Measurements from ENCODE around the gene ASIC1. TPM values are rescaled to one million over a fixed set of nuclear protein-coding genes. Genes with fewer than 3 reads are reported as not detected.

ASIC1 gene
- total and polyA plus RNA-seq, 2 of the 13 experiments (the other 11 are each of a cell fraction or from before 2014, with no cell fraction given) = 0.44 to 1.5 TPM

DNA sequence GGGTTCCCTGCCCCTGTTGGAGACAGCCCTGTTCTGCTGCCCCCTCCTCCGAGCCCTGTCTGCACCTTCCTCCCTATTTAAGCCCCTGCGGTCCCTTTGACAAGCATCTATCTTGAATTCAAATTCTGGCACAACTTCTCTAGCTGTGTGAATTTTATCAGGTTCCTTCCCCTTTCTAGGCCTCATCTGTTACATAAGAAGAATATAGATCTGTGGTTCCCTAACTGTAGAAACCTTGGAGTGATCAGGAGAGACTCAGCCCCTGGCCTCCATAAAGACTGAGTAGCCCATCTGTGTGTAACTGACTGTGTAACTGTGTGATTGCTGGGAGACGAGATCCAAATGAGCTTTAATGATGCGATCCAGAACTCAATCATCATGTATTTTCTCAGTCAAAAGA is 19.1 kb upstream of the ASIC1 start:
- Histone ChIP-seq H3K9ac (ENCODE audit: insufficient read depth, low read depth, low read length) (no peak overlapping the region), H3K36me3 (replicated peaks in 1 of 2; ENCODE audit: control insufficient read depth in 1 of 2, insufficient read depth in 2 of 2, low read length in 2 of 2) (no peaks in the 10 kb centered on the region), H4K20me1 (ENCODE audit: insufficient read depth, low read length) (no peaks in the 10 kb centered on the region), H3K4me2 (ENCODE audit: low read depth, low read length) (no peak overlapping the region), H3K27me3 (ENCODE audit: control insufficient read depth in 1 of 2, insufficient read depth in 2 of 2, low read length in 2 of 2) (peaks cover 4 to 16% of the 10 kb centered on the region in 2 experiments; a peak in 3 of 5 replicates), H2AFZ (ENCODE audit: low read length) (no peak overlapping the region), H3K79me2 (ENCODE audit: insufficient read depth, low read length) (no peaks in the 10 kb centered on the region), H3K27ac (ENCODE audit: extremely low read length, insufficient read depth, low read length) (no peak overlapping the region), H3K9me3 (ENCODE audit: low read length) (no peaks in the 10 kb centered on the region), H3K4me3 (replicated peaks in 1 of 3; ENCODE audit: insufficient read depth in 1 of 3, low read depth in 2 of 3, low read length in 3 of 3) (no peak overlapping the region), H3K4me1 (ENCODE audit: insufficient read depth, low read length) (peaks cover 27% of the 10 kb centered on the region)
- in situ Hi-C loops (cut with HindIII; ENCODE audit: extremely low pct_ligation_motif_present, low pct_unique_long_range_greater_than_20kb) (no loop called here), intact Hi-C loops (cut with micrococcal nuclease; ENCODE audit: unreplicated experiment) (loop anchor here (2.0 kb wide), 1 partner anchor 18 kb away; the partner anchor contains the start of gene ASIC1)
- POLR2A ChIA-PET = interaction anchor here (1.2 kb wide), 1 partner anchor 13 kb away, joined by 3 read pairs; the partner anchor contains the start of gene RACGAP1
- ATAC-seq = no peak
- DNase-seq (ENCODE audit: low spot score) = no peak
- TF ChIP-seq ZNF660 (CRISPR knock-in tag; IDR thresholded peaks at IDR 0.05; ENCODE audit: borderline replicate concordance, low read depth) (no peak), ZNF614 (CRISPR knock-in tag; IDR thresholded peaks at IDR 0.05; ENCODE audit: borderline replicate concordance) (no peak), ZNF350 (CRISPR knock-in tag; IDR thresholded peaks at IDR 0.05; ENCODE audit: borderline replicate concordance, low read depth) (no peak), XBP1 (CRISPR knock-in tag; IDR thresholded peaks at IDR 0.05) (no peak), MYPOP (CRISPR knock-in tag; IDR thresholded peaks at IDR 0.05) (no peak), PHB2 (IDR thresholded peaks at IDR 0.05; ENCODE audit: partially characterized antibody) (no peak), FOSL2 (CRISPR knock-in tag; IDR thresholded peaks at IDR 0.05) (no peak), DPF2 (CRISPR knock-in tag; IDR thresholded peaks at IDR 0.05; ENCODE audit: borderline replicate concordance, low read depth) (no peak)
- TF ChIP-seq, protein P1, sequence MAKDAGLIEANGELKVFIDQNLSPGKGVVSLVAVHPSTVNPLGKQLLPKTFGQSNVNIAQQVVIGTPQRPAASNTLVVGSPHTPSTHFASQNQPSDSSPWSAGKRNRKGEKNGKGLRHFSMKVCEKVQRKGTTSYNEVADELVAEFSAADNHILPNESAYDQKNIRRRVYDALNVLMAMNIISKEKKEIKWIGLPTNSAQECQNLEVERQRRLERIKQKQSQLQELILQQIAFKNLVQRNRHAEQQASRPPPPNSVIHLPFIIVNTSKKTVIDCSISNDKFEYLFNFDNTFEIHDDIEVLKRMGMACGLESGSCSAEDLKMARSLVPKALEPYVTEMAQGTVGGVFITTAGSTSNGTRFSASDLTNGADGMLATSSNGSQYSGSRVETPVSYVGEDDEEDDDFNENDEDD (CRISPR knock-in tag; IDR thresholded peaks at IDR 0.05; ENCODE audit: borderline replicate concordance) = no peak
- TF ChIP-seq, protein P2, sequence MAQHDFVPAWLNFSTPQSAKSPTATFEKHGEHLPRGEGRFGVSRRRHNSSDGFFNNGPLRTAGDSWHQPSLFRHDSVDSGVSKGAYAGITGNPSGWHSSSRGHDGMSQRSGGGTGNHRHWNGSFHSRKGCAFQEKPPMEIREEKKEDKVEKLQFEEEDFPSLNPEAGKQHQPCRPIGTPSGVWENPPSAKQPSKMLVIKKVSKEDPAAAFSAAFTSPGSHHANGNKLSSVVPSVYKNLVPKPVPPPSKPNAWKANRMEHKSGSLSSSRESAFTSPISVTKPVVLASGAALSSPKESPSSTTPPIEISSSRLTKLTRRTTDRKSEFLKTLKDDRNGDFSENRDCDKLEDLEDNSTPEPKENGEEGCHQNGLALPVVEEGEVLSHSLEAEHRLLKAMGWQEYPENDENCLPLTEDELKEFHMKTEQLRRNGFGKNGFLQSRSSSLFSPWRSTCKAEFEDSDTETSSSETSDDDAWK (CRISPR knock-in tag; IDR thresholded peaks at IDR 0.05) = no peak
- 47% methylated on average over 4 of the region's 4 CpGs for WGBS (ENCODE audit: low lambda C conversion rate)
- FAIRE-seq = no peak
- CTCF ChIA-PET (ENCODE audit: low intra/inter-chr PET ratio, low total read pairs) = interaction anchor here (1.0 to 2.0 kb wide), 5 partner anchors 9 to 71 kb away, joined by 3 to 21 read pairs (median 5); no protein-coding TSS in a partner anchor
- no TSS peak for BruUV-seq (replicated peaks)

Data from HepG2 (cell line).